RKO (cell line): ENCODE data around the gene TBC1D8.

Experiments used
- DNase-seq: peaks from one replicate; pipeline ENCODE4 v3.0.0-alpha.2; 2016; ENCODE audit warnings: low spot score

The TBC1D8 gene

GRCh38 chr2:101135412-101136296 lies 15.5 kb downstream of the TBC1D8 start:
- no peak for DNase-seq

- no peak for DNase-seq
These were observed 17.6 kb downstream of the TBC1D8 start for GRCh38 chr2:101133492-101134100.

GRCh38 chr2:101132202-101132601 lies 19.0 kb downstream of the TBC1D8 start:
- no peak for DNase-seq

GRCh38 chr2:101130081-101130480 lies 21.1 kb downstream of the TBC1D8 start:
- DNase-seq = no peak

- no peak for DNase-seq
These were observed 23.7 kb downstream of the TBC1D8 start for GRCh38 chr2:101127319-101128056.

- no peak for DNase-seq
These were observed 25.4 kb downstream of the TBC1D8 start for GRCh38 chr2:101125808-101126207.

GRCh38 chr2:101125374-101125773 lies 25.8 kb downstream of the TBC1D8 start:
- no peak for DNase-seq

GRCh38 chr2:101124643-101125366 lies 26.4 kb downstream of the TBC1D8 start:
- peak; percentile 57 for DNase-seq

- no peak for DNase-seq
These were observed 27.2 kb downstream of the TBC1D8 start for GRCh38 chr2:101123795-101124471.

- no peak for DNase-seq
These were observed 30.0 kb downstream of the TBC1D8 start for GRCh38 chr2:101121174-101121573.

GRCh38 chr2:101120124-101120996 lies 30.8 kb downstream of the TBC1D8 start:
- DNase-seq = peak; percentile 50

GRCh38 chr2:101119431-101119830 lies 31.8 kb downstream of the TBC1D8 start:
- DNase-seq = no peak

- DNase-seq = no peak
These were observed 34.2 kb downstream of the TBC1D8 start for GRCh38 chr2:101116841-101117552.

- DNase-seq = no peak
These were observed 34.8 kb downstream of the TBC1D8 start for GRCh38 chr2:101116348-101116747.

GRCh38 chr2:101115664-101116063 lies 35.5 kb downstream of the TBC1D8 start:
- DNase-seq = no peak

GRCh38 chr2:101114815-101115214 lies 36.4 kb downstream of the TBC1D8 start:
- no peak for DNase-seq

- no peak for DNase-seq
These were observed 36.9 kb downstream of the TBC1D8 start for GRCh38 chr2:101114268-101114783.

GRCh38 chr2:101113441-101114267 lies 37.5 kb downstream of the TBC1D8 start:
- no peak for DNase-seq

- DNase-seq = no peak
These were observed 38.4 kb downstream of the TBC1D8 start for GRCh38 chr2:101112772-101113157.
